Urinary bladder (tissue), 4 donors: Measurements from ENCODE around the gene TEDC2. TPM values are rescaled to one million over a fixed set of nuclear protein-coding genes. Genes with fewer than 3 reads are reported as not detected.
"Not testable (repeated sequence)": the region's sequence is repeated elsewhere in the genome, so short reads cannot be mapped to it uniquely, and the experiment has no call there.

ENCODE experiments used
- DNase-seq: peaks from one replicate; pipeline ENCODE4 v3.0.0-alpha.2; 2015; ENCODE audit errors: extremely low spot score
- H3K27ac ChIP-seq: one replicate; pipeline ENCODE4 v1.5.1; 2013; ENCODE audit warnings: low read depth, mild to moderate bottlenecking, moderate library complexity
- H3K36me3 ChIP-seq: one replicate; pipeline ENCODE4 v1.6.1; 2013; ENCODE audit warnings: mild to moderate bottlenecking, moderate library complexity; ENCODE audit not compliant: insufficient read depth
- H3K4me1 ChIP-seq: one replicate; pipeline ENCODE4 v1.6.1; 2013; ENCODE audit warnings: mild to moderate bottlenecking, moderate library complexity; ENCODE audit not compliant: insufficient read depth
- H3K4me3 ChIP-seq: one replicate; pipeline ENCODE4 v1.5.1; 2013; ENCODE audit warnings: low read depth, low read length
- WGBS: extraction: QIAGEN DNeasy Blood & Tissue Kit; methylation state at CpG from one replicate; pipeline ENCODE4 v1.1.7; 2013; 5-methylcytosine and 5-hydroxymethylcytosine counted together
- polyA plus RNA-seq: library from polyadenylated mRNA; stranded (reverse); fragments of 200-250 nt; gene quantifications from one replicate; pipeline ENCODE4 v1.2.3, GENCODE V29; 2013
- total RNA-seq: library from RNA; depleted of rRNA; stranded (reverse); fragments of >200 nt; gene quantifications from one replicate; pipeline ENCODE4 v1.2.3, GENCODE V29; 2014
- donor health status: healthy with polysubstance abuse.
- donor health status: healthy.

The TEDC2 gene
- total and polyA plus RNA-seq, 2 donors: 1.1 to 2.4 TPM

- WGBS: 96% methylated on average over 27 of the region's 27 CpGs
- no peak for DNase-seq
- Histone ChIP-seq H3K36me3 (no peaks in the 10 kb centered on the region), H3K4me1 (peaks cover 2% of the 10 kb centered on the region), H3K4me3 (no peak overlapping the region), H3K27ac (no peak overlapping the region)
These were observed 12.6 kb downstream of the TEDC2 start for GRCh38 chr16:2472488-2472864.

GRCh38 chr16:2472885-2473445 lies 13.1 kb downstream of the TEDC2 start:
- WGBS: 93% methylated on average over 14 of the region's 14 CpGs
- peaks cover 2% of the 10 kb centered on the region for H3K4me1 ChIP-seq
- H3K27ac ChIP-seq: no peak overlapping the region
- H3K4me3 ChIP-seq: no peak overlapping the region
- DNase-seq: no peak
- H3K36me3 ChIP-seq: no peaks in the 10 kb centered on the region

- Histone ChIP-seq H3K4me3 (peak overlapping the region; percentile 83), H3K36me3 (no peaks in the 10 kb centered on the region), H3K4me1 (no peaks in the 10 kb centered on the region), H3K27ac (no peak overlapping the region)
- DNase-seq: no peak
- WGBS: 6% methylated on average over 49 of the region's 49 CpGs
These were observed 13.6 kb downstream of the TEDC2 start for GRCh38 chr16:2473446-2473926.

- under 1% methylated on average over 100 of the region's 100 CpGs for whole genome bisulfite sequencing
- DNase-seq: no peak
- Histone ChIP-seq H3K36me3 (no peaks in the 10 kb centered on the region), H3K4me3 (peak overlapping the region; percentile 83), H3K27ac (no peak overlapping the region), H3K4me1 (no peaks in the 10 kb centered on the region)
These were observed 14.3 kb downstream of the TEDC2 start for GRCh38 chr16:2473999-2474876.

- Histone ChIP-seq H3K4me3 (peak within 1 kb of the TSS; percentile 83), H3K4me1 (no peaks in the 10 kb centered on the region), H3K27ac (no peak within 1 kb of the TSS), H3K36me3 (no peaks in the 10 kb centered on the region)
- WGBS: under 1% methylated on average over 77 of the region's 77 CpGs
- DNase-seq: no peak
These were observed 15.0 kb downstream of the TEDC2 start, which contains the start of gene TBC1D24 for GRCh38 chr16:2474877-2475412. TBC1D24 (plus strand) TSS chr16:2475127; CDS start chr16:2496149, 21,022 bp downstream.

GRCh38 chr16:2475413-2476344 lies 15.8 kb downstream of the TEDC2 start:
- WGBS: 12% methylated on average over 55 of the region's 55 CpGs
- no peaks in the 10 kb centered on the region for H3K4me1 ChIP-seq
- no peak for DNase-seq
- no peak overlapping the region for H3K27ac ChIP-seq
- H3K36me3 ChIP-seq: no peaks in the 10 kb centered on the region
- H3K4me3 ChIP-seq: peak overlapping the region; percentile 83

- no peaks in the 10 kb centered on the region for H3K4me1 ChIP-seq
- WGBS: 91% methylated on average over 9 of the region's 9 CpGs
- H3K4me3 ChIP-seq: no peak overlapping the region
These were observed 16.4 kb downstream of the TEDC2 start for GRCh38 chr16:2476345-2476720.

GRCh38 chr16:2476741-2477140 lies 16.8 kb downstream of the TEDC2 start:
- Histone ChIP-seq H3K4me3 (no peak overlapping the region), H3K27ac (no peak overlapping the region), H3K36me3 (no peaks in the 10 kb centered on the region), H3K4me1 (no peaks in the 10 kb centered on the region)
- DNase-seq: no peak
- 86% methylated on average over 3 of the region's 3 CpGs for WGBS

More at GRCh38 chr16:2476345-2476720, 16.4 kb downstream of the TEDC2 start:
- Histone ChIP-seq H3K36me3 (no peaks in the 10 kb centered on the region), H3K27ac (no peak overlapping the region)
- DNase-seq: no peak

- Histone ChIP-seq H3K4me1 (no peaks in the 10 kb centered on the region), H3K27ac (no peak overlapping the region), H3K4me3 (no peak overlapping the region), H3K36me3 (no peaks in the 10 kb centered on the region)
- 94% methylated on average over 3 of the region's 3 CpGs for WGBS
- DNase-seq: no peak
These were observed 17.4 kb downstream of the TEDC2 start for GRCh38 chr16:2477327-2477726.

- H3K27ac ChIP-seq: no peak overlapping the region
- WGBS: 73% methylated on average over 8 of the region's 8 CpGs
- no peaks in the 10 kb centered on the region for H3K36me3 ChIP-seq
- DNase-seq: no peak
- no peaks in the 10 kb centered on the region for H3K4me1 ChIP-seq
- H3K4me3 ChIP-seq: no peak overlapping the region
These were observed 18.4 kb downstream of the TEDC2 start for GRCh38 chr16:2478279-2478678.

- H3K36me3 ChIP-seq, H3K4me1 ChIP-seq, DNase-seq, H3K27ac ChIP-seq, H3K4me3 ChIP-seq: not testable (repeated sequence)
- 93% methylated on average over 10 of the region's 10 CpGs for WGBS
These were observed 20.1 kb downstream of the TEDC2 start for GRCh38 chr16:2479996-2480395.

- no peak overlapping the region for H3K27ac ChIP-seq
- H3K36me3 ChIP-seq: no peaks in the 10 kb centered on the region
- WGBS: 87% methylated on average over 12 of the region's 12 CpGs
- DNase-seq: no peak
- H3K4me1 ChIP-seq: no peaks in the 10 kb centered on the region
- H3K4me3 ChIP-seq: no peak overlapping the region
These were observed 21.0 kb downstream of the TEDC2 start for GRCh38 chr16:2480948-2481347.

- Histone ChIP-seq H3K36me3 (no peaks in the 10 kb centered on the region), H3K27ac (no peak overlapping the region), H3K4me1 (no peaks in the 10 kb centered on the region), H3K4me3 (no peak overlapping the region)
- DNase-seq: no peak
- WGBS: 73% methylated on average over 7 of the region's 7 CpGs
These were observed 21.8 kb downstream of the TEDC2 start for GRCh38 chr16:2481676-2482075.
